Fibroblast of lung (primary cell): ENCODE data around the gene NFKBIL1.

Source experiments
- CTCF ChIP-seq, 2 donors: IDR thresholded peaks in 1 of 2; conservative IDR thresholded peaks in 1 of 2; 1 replicate in 1 of 2; 2 replicates in 1 of 2; pipeline ENCODE4 v1.5.1; 2011 to 2012; ENCODE audit warnings: low read length in 2 of 2, control low read depth in 1 of 2, inconsistent platforms in 1 of 2, low read depth in 1 of 2, mild to moderate bottlenecking in 1 of 2
- EZH2 ChIP-seq: IDR thresholded peaks from 2 replicates; pipeline ENCODE4 v1.5.1; 2012; ENCODE audit warnings: low read length, control low read depth, mild to moderate bottlenecking; ENCODE audit errors: missing control alignments

- TF ChIP-seq CTCF (conservative IDR thresholded peaks at IDR 0.05 in 1 of 2, IDR thresholded peaks at IDR 0.05 in 1 of 2; ENCODE audit: low read depth in 1 of 2, low read length in 2 of 2) (no peak), EZH2 (peak; percentile 16)
Observed at GRCh38 chr6:31581434-31582229, 34.2 kb downstream of the NFKBIL1 start.
